Middle frontal gyrus (tissue), 1 donor: ENCODE data around the gene GPR157.
"Not testable (repeated sequence)": the region's sequence is repeated elsewhere in the genome, so short reads cannot be mapped to it uniquely, and the experiment has no call there.

ENCODE experiments used
- DNase-seq: peaks from one replicate; pipeline ENCODE4 v3.0.0-alpha.2; 2015; ENCODE audit warnings: low spot score; ENCODE audit errors: extremely low spot score

GPR157 gene

GRCh38 chr1:9149151-9149550, 20.2 kb upstream of the GPR157 start:
- no peak for DNase-seq

GRCh38 chr1:9146156-9146555, 17.3 kb upstream of the GPR157 start:
- no peak for DNase-seq

- no peak for DNase-seq
Measured at GRCh38 chr1:9145714-9146113, 16.8 kb upstream of the GPR157 start.

GRCh38 chr1:9145021-9145668, 16.2 kb upstream of the GPR157 start:
- DNase-seq = no peak

GRCh38 chr1:9144494-9144893, 15.6 kb upstream of the GPR157 start:
- DNase-seq = not testable (repeated sequence)

- DNase-seq = no peak
Measured at GRCh38 chr1:9143250-9143649, 14.3 kb upstream of the GPR157 start.

GRCh38 chr1:9139930-9140329, 11.0 kb upstream of the GPR157 start:
- no peak for DNase-seq

- no peak for DNase-seq
Measured at GRCh38 chr1:9136932-9137331, 8.0 kb upstream of the GPR157 start.

- no peak for DNase-seq
Measured at GRCh38 chr1:9135073-9135836, 6.4 kb upstream of the GPR157 start.

GRCh38 chr1:9133870-9134585, 5.1 kb upstream of the GPR157 start:
- DNase-seq = no peak

GRCh38 chr1:9129266-9130041, 552 bp upstream of the GPR157 start:
- DNase-seq = no peak

GRCh38 chr1:9128166-9128519, 759 bp downstream of the GPR157 start:
- no peak for DNase-seq

- no peak for DNase-seq
Measured at GRCh38 chr1:9127395-9128165, 1.3 kb downstream of the GPR157 start.

GRCh38 chr1:9126511-9126910, 2.4 kb downstream of the GPR157 start:
- no peak for DNase-seq

- DNase-seq = not testable (repeated sequence)
Measured at GRCh38 chr1:9125847-9126246, 3.1 kb downstream of the GPR157 start.

GRCh38 chr1:9125325-9125724, 3.6 kb downstream of the GPR157 start:
- DNase-seq = no peak

GRCh38 chr1:9124389-9124788, 4.5 kb downstream of the GPR157 start:
- DNase-seq = not testable (repeated sequence)

GRCh38 chr1:9123665-9124064, 5.2 kb downstream of the GPR157 start:
- not testable (repeated sequence) for DNase-seq

GRCh38 chr1:9121496-9122409, 7.1 kb downstream of the GPR157 start:
- no peak for DNase-seq
